WTC11 (cell line): ENCODE results near the gene ZMIZ1.

Source experiments
- ETV6 ChIP-seq: sonication (generic); formaldehyde crosslinking; IDR thresholded peaks from 2 replicates; pipeline ENCODE4 v1.8.1; 2022; ENCODE audit warnings: mild to moderate bottlenecking, missing genetic modification reagents
- FOXP1 ChIP-seq: sonication (generic); formaldehyde crosslinking; IDR thresholded peaks from 2 replicates; pipeline ENCODE4 v1.8.0; 2022; ENCODE audit warnings: missing genetic modification reagents, mild to moderate bottlenecking, moderate library complexity, borderline replicate concordance
- SP1 ChIP-seq: sonication (generic); formaldehyde crosslinking; conservative IDR thresholded peaks from 2 replicates; pipeline ENCODE4 v1.8.1; 2022; ENCODE audit warnings: missing genetic modification reagents
- TCF7 ChIP-seq: sonication (generic); formaldehyde crosslinking; IDR thresholded peaks from 2 replicates; pipeline ENCODE4 v1.8.0; 2022; ENCODE audit warnings: mild to moderate bottlenecking, low read depth, missing genetic modification reagents, moderate library complexity
- USF1 ChIP-seq: sonication (generic); formaldehyde crosslinking; IDR thresholded peaks from 2 replicates; pipeline ENCODE4 v1.8.0; 2022; ENCODE audit warnings: mild to moderate bottlenecking, missing genetic modification reagents
- ZNF138 ChIP-seq: sonication (generic); formaldehyde crosslinking; conservative IDR thresholded peaks from 2 replicates; pipeline ENCODE4 v1.8.1; 2022; ENCODE audit warnings: mild to moderate bottlenecking, moderate library complexity, missing genetic modification reagents
- ZNF396 ChIP-seq: fragments of 250-450 bp; sonication (Bioruptor Pico); IDR thresholded peaks from 2 replicates; pipeline ENCODE4 v1.8.0; 2021; ENCODE audit warnings: mild to moderate bottlenecking, moderate library complexity, borderline replicate concordance
- TF ChIP-seq, protein P1 (sequence below): fragments of 200-600 bp; IDR thresholded peaks from 2 replicates; pipeline ENCODE4 v1.8.0; 2022; ENCODE audit warnings: antibody characterized with exemption

DNA sequence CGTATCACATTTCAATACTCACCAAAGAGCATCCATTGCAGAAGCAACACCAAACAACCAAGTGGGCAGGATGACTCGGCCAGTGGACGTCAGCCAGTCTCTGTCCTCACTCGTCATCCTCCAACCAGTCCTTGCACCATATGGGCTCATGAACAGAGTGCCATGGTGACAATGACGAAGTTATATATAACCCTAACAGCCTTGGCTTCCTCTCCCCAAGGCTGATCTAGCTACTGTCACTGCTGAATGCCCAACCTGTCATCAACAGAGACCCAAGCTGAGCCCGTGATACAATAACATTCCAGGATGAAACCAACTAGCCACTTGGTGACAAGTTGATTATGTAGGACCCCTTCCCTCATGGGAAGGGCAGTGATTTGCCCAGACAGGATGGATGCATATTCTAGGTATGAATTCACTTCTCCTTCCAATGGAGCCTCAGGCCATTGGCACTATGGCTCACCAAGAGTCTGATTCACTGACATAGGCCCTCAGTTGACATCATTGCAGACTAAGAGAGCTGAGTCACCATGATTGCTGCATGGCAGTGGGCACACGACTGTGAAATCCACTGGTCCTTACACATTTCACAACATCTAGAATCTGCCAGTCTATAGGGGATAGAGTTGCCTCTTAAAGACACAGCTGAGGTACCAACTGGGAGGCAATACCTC is 252.2 kb downstream of the ZMIZ1 start:
- TF ChIP-seq USF1 (CRISPR knock-in tag) (no peak), ZNF396 (no peak), FOXP1 (CRISPR knock-in tag) (no peak), SP1 (CRISPR knock-in tag) (no peak), ETV6 (CRISPR knock-in tag) (no peak), TCF7 (CRISPR knock-in tag) (no peak), ZNF138 (no peak)
- TF ChIP-seq, protein P1, sequence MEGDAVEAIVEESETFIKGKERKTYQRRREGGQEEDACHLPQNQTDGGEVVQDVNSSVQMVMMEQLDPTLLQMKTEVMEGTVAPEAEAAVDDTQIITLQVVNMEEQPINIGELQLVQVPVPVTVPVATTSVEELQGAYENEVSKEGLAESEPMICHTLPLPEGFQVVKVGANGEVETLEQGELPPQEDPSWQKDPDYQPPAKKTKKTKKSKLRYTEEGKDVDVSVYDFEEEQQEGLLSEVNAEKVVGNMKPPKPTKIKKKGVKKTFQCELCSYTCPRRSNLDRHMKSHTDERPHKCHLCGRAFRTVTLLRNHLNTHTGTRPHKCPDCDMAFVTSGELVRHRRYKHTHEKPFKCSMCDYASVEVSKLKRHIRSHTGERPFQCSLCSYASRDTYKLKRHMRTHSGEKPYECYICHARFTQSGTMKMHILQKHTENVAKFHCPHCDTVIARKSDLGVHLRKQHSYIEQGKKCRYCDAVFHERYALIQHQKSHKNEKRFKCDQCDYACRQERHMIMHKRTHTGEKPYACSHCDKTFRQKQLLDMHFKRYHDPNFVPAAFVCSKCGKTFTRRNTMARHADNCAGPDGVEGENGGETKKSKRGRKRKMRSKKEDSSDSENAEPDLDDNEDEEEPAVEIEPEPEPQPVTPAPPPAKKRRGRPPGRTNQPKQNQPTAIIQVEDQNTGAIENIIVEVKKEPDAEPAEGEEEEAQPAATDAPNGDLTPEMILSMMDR: no peak
